Astrocyte (in vitro differentiated cells and primary cell): ENCODE results near the gene SLC16A3. TPM values are rescaled to one million over a fixed set of nuclear protein-coding genes. Genes with fewer than 3 reads are reported as not detected.

Experiments used
- DNase-seq: peaks from one replicate; pipeline ENCODE4 v3.0.0-alpha.2; 2010; ENCODE audit warnings: low read depth
- FAIRE-seq: peaks from 2 replicates; lab custom pipeline; 2011; peaks lifted over from hg19 to GRCh38; lab: Jason Lieb, UNC
- H2AFZ ChIP-seq: 2 replicates; pipeline ENCODE4 v1.6.0; 2012; ENCODE audit warnings: low read depth, low read length, inconsistent platforms
- H3K27ac ChIP-seq: 2 replicates; pipeline ENCODE4 v1.5.1; 2011; ENCODE audit warnings: low read depth, low read length, inconsistent platforms
- H3K27me3 ChIP-seq: 2 replicates; pipeline ENCODE4 v1.6.0; 2011; ENCODE audit warnings: low read length, inconsistent platforms; ENCODE audit not compliant: insufficient read depth
- H3K36me3 ChIP-seq: 2 replicates; pipeline ENCODE4 v1.5.1; 2011; ENCODE audit warnings: low read length, inconsistent platforms; ENCODE audit not compliant: insufficient read depth
- H3K4me1 ChIP-seq: 2 replicates; pipeline ENCODE4 v1.5.1; 2011; ENCODE audit warnings: low read length, inconsistent platforms; ENCODE audit not compliant: insufficient read depth
- H3K4me2 ChIP-seq: 2 replicates; pipeline ENCODE4 v1.6.0; 2012; ENCODE audit warnings: low read length, inconsistent platforms
- H3K4me3 ChIP-seq: 2 replicates; pipeline ENCODE4 v1.5.1; 2011; ENCODE audit warnings: low read depth, mild to moderate bottlenecking, low read length, inconsistent platforms; ENCODE audit not compliant: insufficient read depth
- H3K79me2 ChIP-seq: 2 replicates; pipeline ENCODE4 v1.6.0; 2012; ENCODE audit warnings: mild to moderate bottlenecking, low read length, inconsistent platforms; ENCODE audit not compliant: insufficient read depth
- H3K9ac ChIP-seq: 2 replicates; pipeline ENCODE4 v1.6.0; 2012; ENCODE audit warnings: mild to moderate bottlenecking, low read length, inconsistent platforms
- H3K9me3 ChIP-seq: 2 replicates; pipeline ENCODE4 v1.5.1; 2012; ENCODE audit warnings: low read depth, mild to moderate bottlenecking, low read length, inconsistent platforms; ENCODE audit not compliant: insufficient read depth
- H4K20me1 ChIP-seq: 2 replicates; pipeline ENCODE4 v1.6.0; 2012; ENCODE audit warnings: low read length, inconsistent platforms; ENCODE audit not compliant: insufficient read depth
- H3K27ac Mint-ChIP-seq: one replicate; pipeline ENCODE4 v1.8.0; 2021; ENCODE audit warnings: mild to moderate bottlenecking, mixed read lengths; ENCODE audit not compliant: unreplicated experiment
- H3K27me3 Mint-ChIP-seq: one replicate; pipeline ENCODE4 v1.8.0; 2021; ENCODE audit warnings: low read depth, mixed read lengths; ENCODE audit not compliant: unreplicated experiment
- H3K36me3 Mint-ChIP-seq: one replicate; pipeline ENCODE4 v1.8.0; 2021; ENCODE audit warnings: low read depth, mixed read lengths; ENCODE audit not compliant: unreplicated experiment
- H3K4me1 Mint-ChIP-seq: one replicate; pipeline ENCODE4 v1.8.0; 2021; ENCODE audit warnings: low read depth, mixed read lengths; ENCODE audit not compliant: unreplicated experiment
- H3K4me3 Mint-ChIP-seq: one replicate; pipeline ENCODE4 v1.8.0; 2021; ENCODE audit warnings: mild to moderate bottlenecking, moderate library complexity, mixed read lengths; ENCODE audit not compliant: unreplicated experiment
- H3K9me3 Mint-ChIP-seq: one replicate; pipeline ENCODE4 v1.8.0; 2021; ENCODE audit warnings: mild to moderate bottlenecking, mixed read lengths; ENCODE audit not compliant: unreplicated experiment
- EZH2 ChIP-seq: IDR thresholded peaks from 2 replicates; pipeline ENCODE4 v1.6.1; 2012; ENCODE audit warnings: mild to moderate bottlenecking, low read length, inconsistent platforms; ENCODE audit not compliant: insufficient read depth
- total RNA-seq: library from RNA; stranded (reverse); gene quantifications from 2 replicates; pipeline ENCODE4 v1.2.1, GENCODE V29; 2021
- TF ChIP-seq, protein P1 (sequence below): IDR thresholded peaks from 2 replicates; pipeline ENCODE4 v1.5.1; 2011; ENCODE audit warnings: low read depth, mild to moderate bottlenecking, inconsistent platforms, low read length, moderate library complexity; ENCODE audit not compliant: insufficient read depth

The SLC16A3 gene
- total RNA-seq, 1 donor from 2014 or later: 292 TPM

DNA sequence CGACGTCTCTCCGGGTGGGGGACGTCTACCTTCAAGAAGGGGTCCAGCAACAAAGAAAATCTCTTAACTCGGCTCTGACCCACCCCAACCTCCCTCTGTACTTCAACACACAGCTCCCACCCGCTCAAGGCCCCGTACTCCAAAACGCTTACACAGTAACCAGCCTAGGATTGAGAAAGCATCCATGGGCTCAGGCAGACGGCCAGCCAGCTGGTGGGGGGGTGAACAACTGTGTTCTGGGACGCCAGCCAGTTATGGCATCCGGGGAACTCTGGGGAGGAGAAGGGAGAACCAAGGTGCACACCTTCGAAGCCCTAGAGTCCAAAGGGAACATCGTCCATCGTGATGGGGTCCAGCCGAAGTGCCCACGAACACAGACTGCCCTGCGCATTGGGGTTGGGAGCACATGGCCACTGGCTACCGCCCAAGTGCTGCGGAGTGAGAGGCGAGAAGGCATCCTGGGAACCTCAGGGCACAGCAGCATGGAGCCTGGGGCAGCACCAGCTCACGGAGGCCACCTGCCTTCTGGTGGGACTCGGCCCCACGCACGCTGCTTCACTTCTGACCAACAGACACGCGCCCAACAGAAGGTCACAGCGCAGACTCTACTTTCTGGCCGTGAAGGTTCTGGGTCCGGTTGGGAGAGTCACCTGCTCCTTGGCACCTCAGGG lies 14.3 kb downstream of the SLC16A3 start:
- TF ChIP-seq, protein P1, sequence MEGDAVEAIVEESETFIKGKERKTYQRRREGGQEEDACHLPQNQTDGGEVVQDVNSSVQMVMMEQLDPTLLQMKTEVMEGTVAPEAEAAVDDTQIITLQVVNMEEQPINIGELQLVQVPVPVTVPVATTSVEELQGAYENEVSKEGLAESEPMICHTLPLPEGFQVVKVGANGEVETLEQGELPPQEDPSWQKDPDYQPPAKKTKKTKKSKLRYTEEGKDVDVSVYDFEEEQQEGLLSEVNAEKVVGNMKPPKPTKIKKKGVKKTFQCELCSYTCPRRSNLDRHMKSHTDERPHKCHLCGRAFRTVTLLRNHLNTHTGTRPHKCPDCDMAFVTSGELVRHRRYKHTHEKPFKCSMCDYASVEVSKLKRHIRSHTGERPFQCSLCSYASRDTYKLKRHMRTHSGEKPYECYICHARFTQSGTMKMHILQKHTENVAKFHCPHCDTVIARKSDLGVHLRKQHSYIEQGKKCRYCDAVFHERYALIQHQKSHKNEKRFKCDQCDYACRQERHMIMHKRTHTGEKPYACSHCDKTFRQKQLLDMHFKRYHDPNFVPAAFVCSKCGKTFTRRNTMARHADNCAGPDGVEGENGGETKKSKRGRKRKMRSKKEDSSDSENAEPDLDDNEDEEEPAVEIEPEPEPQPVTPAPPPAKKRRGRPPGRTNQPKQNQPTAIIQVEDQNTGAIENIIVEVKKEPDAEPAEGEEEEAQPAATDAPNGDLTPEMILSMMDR: no peak
- no peak for TF ChIP-seq EZH2

DNA sequence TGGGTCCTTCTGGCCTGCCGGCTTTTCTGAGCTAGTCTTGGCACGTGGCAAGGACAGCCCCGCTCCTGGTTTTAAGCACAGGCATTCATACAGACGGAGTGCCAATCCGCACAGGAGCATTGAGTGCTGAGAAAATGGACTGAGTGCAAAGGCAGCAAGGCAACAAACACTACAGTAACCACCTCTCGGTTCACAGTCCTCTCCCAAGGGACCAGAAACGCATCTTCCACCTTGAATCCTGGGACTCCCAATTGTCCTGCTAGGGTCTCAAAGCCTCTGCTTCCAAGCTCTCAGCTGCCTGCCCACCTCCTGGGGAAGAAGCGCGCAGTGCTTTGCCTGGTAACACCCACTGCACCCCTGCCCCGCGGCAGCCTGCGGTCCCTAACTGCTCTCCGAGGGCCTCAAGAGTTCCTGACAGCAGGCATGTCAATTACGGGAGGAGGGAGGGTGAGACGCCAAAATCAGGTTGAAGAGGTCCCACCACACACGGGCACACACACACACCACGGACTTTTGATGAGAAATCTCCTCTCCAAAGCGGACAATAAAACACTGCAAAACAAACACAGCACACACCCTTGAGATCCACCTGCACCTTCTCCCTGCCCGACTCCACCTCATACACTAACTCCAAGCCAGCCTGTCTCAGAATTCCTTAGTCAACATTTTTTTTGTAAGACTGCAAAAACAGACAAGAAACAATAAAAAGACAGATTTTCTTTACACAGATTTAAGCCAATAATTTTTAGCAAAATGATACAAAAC lies 15.0 kb downstream of the SLC16A3 start:
- Mint-ChIP-seq H3K9me3 (no peaks in the 10 kb centered on the region), H3K27ac (peak overlapping the region; percentile 87), H3K27me3 (no peaks in the 10 kb centered on the region), H3K36me3 (peaks cover 22% of the 10 kb centered on the region), H3K4me3 (peak overlapping the region; percentile 51), H3K4me1 (peaks cover 24% of the 10 kb centered on the region)
- Histone ChIP-seq H3K9ac (no peak overlapping the region), H3K9me3 (no peaks in the 10 kb centered on the region), H3K4me3 (no peak overlapping the region), H4K20me1 (peaks cover 98% of the 10 kb centered on the region), H3K79me2 (peaks cover 77% of the 10 kb centered on the region), H2AFZ (no peak overlapping the region), H3K27ac (no peak overlapping the region), H3K27me3 (no peaks in the 10 kb centered on the region), H3K4me2 (no peak overlapping the region), H3K4me1 (peaks cover 55% of the 10 kb centered on the region), H3K36me3 (peaks cover 38% of the 10 kb centered on the region)
- DNase-seq (no peak), FAIRE-seq (no peak)
- TF ChIP-seq EZH2: no peak
- TF ChIP-seq, protein P1: no peak

More for the DNA sequence above, 14.3 kb downstream of the SLC16A3 start:
- H3K9ac ChIP-seq: no peak overlapping the region
- peaks cover 70% of the 10 kb centered on the region for H3K79me2 ChIP-seq
- Mint-ChIP-seq H3K27me3 (no peaks in the 10 kb centered on the region), H3K4me1 (peaks cover 28% of the 10 kb centered on the region), H3K27ac (peak overlapping the region; percentile 87), H3K9me3 (no peaks in the 10 kb centered on the region), H3K36me3 (peaks cover 21% of the 10 kb centered on the region), H3K4me3 (no peak overlapping the region)
- peaks cover 98% of the 10 kb centered on the region for H4K20me1 ChIP-seq
- H3K4me1 ChIP-seq: peaks cover 62% of the 10 kb centered on the region
- no peak overlapping the region for H2AFZ ChIP-seq
- FAIRE-seq (no peak), DNase-seq (peak; percentile 70)
- H3K27ac ChIP-seq: no peak overlapping the region
- H3K4me2 ChIP-seq: no peak overlapping the region
- no peaks in the 10 kb centered on the region for H3K9me3 ChIP-seq
- peaks cover 31% of the 10 kb centered on the region for H3K36me3 ChIP-seq
- H3K4me3 ChIP-seq: no peak overlapping the region
- no peaks in the 10 kb centered on the region for H3K27me3 ChIP-seq
